ENCODE results near the gene TMEM121B.

TMEM121B gene

GRCh38 chr22:17083811-17084441, 37.2 kb downstream of the TMEM121B start:
- no peak overlapping the region for H3K27ac ChIP-seq (ENCODE audit: low read length)
- peaks cover 2% of the 10 kb centered on the region; the same call in 1 of the 2 replicates for H3K27me3 ChIP-seq (ENCODE audit: control insufficient read depth, insufficient read depth, low read length)
- no CpG with 5 or more reads among the region's 33 CpGs for WGBS (ENCODE audit: insufficient coverage, insufficient read length)
- no peaks in the 10 kb centered on the region for H3K4me1 ChIP-seq (ENCODE audit: control insufficient read depth, insufficient read depth, low read length)
- no peak overlapping the region for H3K4me3 ChIP-seq (ENCODE audit: low read length)
- H3K9me3 ChIP-seq (ENCODE audit: control insufficient read depth, insufficient read depth, low read length) = no peaks in the 10 kb centered on the region
- H3K36me3 ChIP-seq (ENCODE audit: control insufficient read depth, insufficient read depth, low read length) = no peaks in the 10 kb centered on the region
- DNase-seq (ENCODE audit: low read depth, low spot score) = no peak

DNA sequence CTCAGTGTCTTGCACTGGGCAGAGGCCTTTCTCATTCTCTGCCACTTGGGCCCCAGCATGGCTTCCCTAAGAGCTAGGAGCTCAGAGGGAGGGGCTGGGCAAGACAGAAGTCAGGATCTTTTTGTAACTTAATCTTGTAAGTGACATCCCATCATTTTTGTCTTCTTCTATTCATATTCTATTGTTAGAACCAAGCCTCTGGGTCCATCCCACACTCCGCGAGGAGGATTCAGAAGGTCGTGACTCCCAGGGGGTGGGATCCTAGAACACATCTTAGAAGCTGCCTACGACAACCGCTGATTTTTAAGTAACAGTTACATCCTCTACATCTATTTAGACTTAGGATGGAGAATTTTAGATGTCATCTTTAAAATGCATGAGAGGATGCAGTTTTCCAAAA, 37.9 kb downstream of the TMEM121B start:
- WGBS (ENCODE audit: insufficient coverage, insufficient read length) = no CpG with 5 or more reads among the region's 5 CpGs
- Histone ChIP-seq H3K27me3 (ENCODE audit: control insufficient read depth, insufficient read depth, low read length) (peaks cover 2% of the 10 kb centered on the region; the same call in 1 of the 2 replicates), H3K27ac (ENCODE audit: low read length) (no peak overlapping the region), H3K4me1 (ENCODE audit: control insufficient read depth, insufficient read depth, low read length) (no peaks in the 10 kb centered on the region), H3K9me3 (ENCODE audit: control insufficient read depth, insufficient read depth, low read length) (no peaks in the 10 kb centered on the region), H3K4me3 (ENCODE audit: low read length) (no peak overlapping the region), H3K36me3 (ENCODE audit: control insufficient read depth, insufficient read depth, low read length) (no peaks in the 10 kb centered on the region)
- DNase-seq (ENCODE audit: low read depth, low spot score) = no peak

- Histone ChIP-seq H3K27ac (ENCODE audit: low read length) (no peak overlapping the region), H3K4me3 (ENCODE audit: low read length) (no peak overlapping the region), H3K9me3 (ENCODE audit: control insufficient read depth, insufficient read depth, low read length) (no peaks in the 10 kb centered on the region), H3K36me3 (ENCODE audit: control insufficient read depth, insufficient read depth, low read length) (no peaks in the 10 kb centered on the region), H3K27me3 (ENCODE audit: control insufficient read depth, insufficient read depth, low read length) (no peaks in the 10 kb centered on the region), H3K4me1 (ENCODE audit: control insufficient read depth, insufficient read depth, low read length) (no peaks in the 10 kb centered on the region)
- no peak for DNase-seq (ENCODE audit: low read depth, low spot score)
- WGBS (ENCODE audit: insufficient coverage, insufficient read length) = no CpG with 5 or more reads among the region's 4 CpGs
These were observed 41.6 kb downstream of the TMEM121B start for GRCh38 chr22:17079572-17079971.

- Histone ChIP-seq H3K27me3 (ENCODE audit: control insufficient read depth, insufficient read depth, low read length) (no peaks in the 10 kb centered on the region), H3K27ac (ENCODE audit: low read length) (no peak overlapping the region), H3K4me1 (ENCODE audit: control insufficient read depth, insufficient read depth, low read length) (no peaks in the 10 kb centered on the region), H3K9me3 (ENCODE audit: control insufficient read depth, insufficient read depth, low read length) (no peaks in the 10 kb centered on the region), H3K36me3 (ENCODE audit: control insufficient read depth, insufficient read depth, low read length) (no peaks in the 10 kb centered on the region), H3K4me3 (ENCODE audit: low read length) (no peak overlapping the region)
- no peak for DNase-seq (ENCODE audit: low read depth, low spot score)
These were observed 43.9 kb downstream of the TMEM121B start for GRCh38 chr22:17077255-17077654.

GRCh38 chr22:17074648-17075002, 46.5 kb downstream of the TMEM121B start:
- Histone ChIP-seq H3K4me1 (ENCODE audit: control insufficient read depth, insufficient read depth, low read length) (no peaks in the 10 kb centered on the region), H3K27me3 (ENCODE audit: control insufficient read depth, insufficient read depth, low read length) (no peaks in the 10 kb centered on the region), H3K36me3 (ENCODE audit: control insufficient read depth, insufficient read depth, low read length) (no peaks in the 10 kb centered on the region), H3K4me3 (ENCODE audit: low read length) (no peak overlapping the region), H3K27ac (ENCODE audit: low read length) (no peak overlapping the region), H3K9me3 (ENCODE audit: control insufficient read depth, insufficient read depth, low read length) (no peaks in the 10 kb centered on the region)
- DNase-seq (ENCODE audit: low read depth, low spot score) = no peak

DNA sequence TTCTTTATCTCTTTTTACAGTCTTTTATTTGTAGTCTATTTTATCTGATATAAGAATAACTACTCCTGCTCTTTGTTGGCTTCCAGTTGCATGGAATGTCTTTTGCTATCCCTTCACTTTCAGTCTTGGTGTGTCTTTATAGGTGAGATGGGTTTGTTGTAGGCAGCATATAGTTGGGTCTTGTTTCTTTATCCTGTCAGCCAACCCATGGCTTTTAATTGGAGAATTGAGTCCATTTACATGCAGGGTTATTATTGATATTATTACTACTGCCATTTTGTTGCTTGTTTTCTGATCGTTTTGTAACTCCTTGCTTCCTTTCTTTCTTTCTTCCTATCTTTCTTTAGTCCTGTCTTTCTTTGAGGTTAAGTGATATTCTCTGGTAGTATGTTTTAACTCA, 48.3 kb downstream of the TMEM121B start:
- H3K36me3 ChIP-seq (ENCODE audit: control insufficient read depth, insufficient read depth, low read length) = no peaks in the 10 kb centered on the region
- no peak overlapping the region for H3K27ac ChIP-seq (ENCODE audit: low read length)
- H3K9me3 ChIP-seq (ENCODE audit: control insufficient read depth, insufficient read depth, low read length) = no peaks in the 10 kb centered on the region
- H3K4me3 ChIP-seq (ENCODE audit: low read length) = no peak overlapping the region
- no peaks in the 10 kb centered on the region for H3K27me3 ChIP-seq (ENCODE audit: control insufficient read depth, insufficient read depth, low read length)
- H3K4me1 ChIP-seq (ENCODE audit: control insufficient read depth, insufficient read depth, low read length) = no peaks in the 10 kb centered on the region
- DNase-seq (ENCODE audit: low read depth, low spot score) = no peak
- WGBS (ENCODE audit: insufficient coverage, insufficient read length) = no CpG with 5 or more reads among the region's 1 CpG
